ENCODE data around the gene TSC22D1. TPM values are rescaled to one million over a fixed set of nuclear protein-coding genes. Genes with fewer than 3 reads are reported as not detected.

The TSC22D1 gene
- total and polyA plus RNA-seq, 2 of the 4 experiments (the other 2 are of a cell fraction) = 30.8 to 42.2 TPM

GRCh38 chr13:44470638-44471562 lies 105.2 kb downstream of the TSC22D1 start (continued):
- TF ChIP-seq NFE2L2 (IDR thresholded peaks at IDR 0.05; ENCODE audit: low read depth, low read length) (no peak), POLR2A (IDR thresholded peaks at IDR 0.05; ENCODE audit: low read depth, low read length) (no peak), MXI1 (IDR thresholded peaks at IDR 0.05; ENCODE audit: borderline replicate concordance, low read depth, low read length) (no peak)

DNA sequence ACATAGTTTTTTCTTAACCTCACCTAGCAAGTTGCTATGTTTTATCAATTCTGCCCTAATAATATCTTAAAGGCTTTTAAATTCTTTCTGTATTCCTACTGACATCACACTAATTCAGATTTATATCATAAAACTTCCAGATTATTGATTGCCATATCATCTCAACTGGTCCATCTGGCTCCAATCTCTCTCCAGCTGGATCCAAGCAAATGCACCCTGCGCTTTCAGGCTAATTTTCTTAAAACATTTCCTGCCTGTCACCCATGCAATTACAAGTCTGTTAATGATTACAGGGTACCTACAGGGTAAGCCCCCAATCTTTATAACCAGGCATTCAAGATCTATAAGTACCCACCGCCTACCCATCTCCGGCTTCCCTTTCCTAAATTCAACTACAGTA lies 107.3 kb downstream of the TSC22D1 start:
- Histone ChIP-seq H3K4me3 (ENCODE audit: insufficient read depth, low read depth, low read length) (no peak overlapping the region), H2BK20ac (ENCODE audit: low read depth, low read length) (no peak overlapping the region), H2AFZ (replicated peaks; ENCODE audit: low read length, poor library complexity) (no peak overlapping the region), H3K27me3 (ENCODE audit: control insufficient read depth, insufficient read depth, low read length) (no peaks in the 10 kb centered on the region), H2BK15ac (ENCODE audit: low read depth, low read length) (no peak overlapping the region), H2AK9ac (replicated peaks; ENCODE audit: low read depth, low read length, poor library complexity) (no peak overlapping the region), H4K8ac (ENCODE audit: low read depth in 2 of 2, low read length in 2 of 2) (no peak overlapping the region), H4K20me1 (ENCODE audit: insufficient read depth, low read length) (peaks cover 22% of the 10 kb centered on the region; the same call in 1 of the 2 replicates), H3K4me2 (ENCODE audit: low read depth, low read length) (no peak overlapping the region), H3K9me3 (ENCODE audit: control insufficient read depth, insufficient read depth, low read length) (no peaks in the 10 kb centered on the region), H3K9me1 (ENCODE audit: insufficient read depth, low read length) (peaks cover 10% of the 10 kb centered on the region), H3K36me3 (ENCODE audit: control insufficient read depth, insufficient read depth, low read length) (no peaks in the 10 kb centered on the region), H3K27ac (ENCODE audit: insufficient read depth, low read length) (no peak overlapping the region), H2AK5ac (ENCODE audit: low read depth, low read length) (no peak overlapping the region), H2BK5ac (ENCODE audit: low read depth, low read length, poor library complexity, severe bottlenecking) (no peak overlapping the region), H2BK120ac (ENCODE audit: low read depth, low read length) (no peak overlapping the region), H3K18ac (ENCODE audit: low read depth, low read length) (no peak overlapping the region), H3K14ac (replicated peaks; ENCODE audit: low read depth, low read length) (no peak overlapping the region), H3K9ac (ENCODE audit: low read depth, low read length) (no peak overlapping the region), H3K4ac (ENCODE audit: low read depth, low read length) (no peak overlapping the region), H4K5ac (ENCODE audit: low read depth, low read length) (no peak overlapping the region), H3K23ac (ENCODE audit: low read depth, low read length) (no peak overlapping the region), H3K56ac (ENCODE audit: extremely low read depth, insufficient read depth, low read length) (no peak overlapping the region), H3K4me1 (ENCODE audit: control insufficient read depth, insufficient read depth, low read length) (peaks cover 4% of the 10 kb centered on the region; the same call in 1 of the 2 replicates), H4K91ac (ENCODE audit: insufficient read depth, low read depth, low read length) (no peak overlapping the region), H3K79me1 (ENCODE audit: low read depth in 1 of 2, low read length in 2 of 2) (peaks cover 9 to 48% of the 10 kb centered on the region in 2 experiments; a peak in 3 of 4 replicates)
- dilution Hi-C loops (cut with HindIII; ENCODE audit: low sequenced_read_pairs, unreplicated experiment) = loop anchor here (25.0 kb wide), 1 partner anchor 557 kb away; no protein-coding TSS in a partner anchor
- TF ChIP-seq SMC3 (IDR thresholded peaks at IDR 0.05; ENCODE audit: low read depth, low read length) = no peak
- TF ChIP-seq MXI1 (IDR thresholded peaks at IDR 0.05; ENCODE audit: borderline replicate concordance, low read depth, low read length) = no peak
- no peak for TF ChIP-seq CHD1 (IDR thresholded peaks at IDR 0.05; ENCODE audit: low read depth, low read length)
- TF ChIP-seq, protein P1, sequence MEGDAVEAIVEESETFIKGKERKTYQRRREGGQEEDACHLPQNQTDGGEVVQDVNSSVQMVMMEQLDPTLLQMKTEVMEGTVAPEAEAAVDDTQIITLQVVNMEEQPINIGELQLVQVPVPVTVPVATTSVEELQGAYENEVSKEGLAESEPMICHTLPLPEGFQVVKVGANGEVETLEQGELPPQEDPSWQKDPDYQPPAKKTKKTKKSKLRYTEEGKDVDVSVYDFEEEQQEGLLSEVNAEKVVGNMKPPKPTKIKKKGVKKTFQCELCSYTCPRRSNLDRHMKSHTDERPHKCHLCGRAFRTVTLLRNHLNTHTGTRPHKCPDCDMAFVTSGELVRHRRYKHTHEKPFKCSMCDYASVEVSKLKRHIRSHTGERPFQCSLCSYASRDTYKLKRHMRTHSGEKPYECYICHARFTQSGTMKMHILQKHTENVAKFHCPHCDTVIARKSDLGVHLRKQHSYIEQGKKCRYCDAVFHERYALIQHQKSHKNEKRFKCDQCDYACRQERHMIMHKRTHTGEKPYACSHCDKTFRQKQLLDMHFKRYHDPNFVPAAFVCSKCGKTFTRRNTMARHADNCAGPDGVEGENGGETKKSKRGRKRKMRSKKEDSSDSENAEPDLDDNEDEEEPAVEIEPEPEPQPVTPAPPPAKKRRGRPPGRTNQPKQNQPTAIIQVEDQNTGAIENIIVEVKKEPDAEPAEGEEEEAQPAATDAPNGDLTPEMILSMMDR (conservative IDR thresholded peaks at IDR 0.05; ENCODE audit: low read depth, low read length) = no peak
- BruUV-seq (replicated peaks) = no TSS peak
- 100% methylated on average over 1 of the region's 3 CpGs; no CpG with 5 or more reads in 1 of the 2 experiments for WGBS, 2 experiments (ENCODE audit: extremely low coverage in 2 of 2, insufficient read length in 1 of 2)
- ChIA-PET POLR2A (ENCODE audit: unreplicated experiment) (no interaction called here), CTCF (interaction anchor here (0.6 kb wide), 1 partner anchor 425 kb away, joined by 4 read pairs; no protein-coding TSS in a partner anchor)
- ATAC-seq (ENCODE audit: low read depth) (no peak), DNase-seq (no peak)
- in situ Hi-C loops (cut with MboI; ENCODE audit: low sequenced_read_pairs) = no loop called here
- intact Hi-C loops (cut with micrococcal nuclease) = no loop called here

All from IMR-90 (cell line).